Parathyroid adenoma (tissue), 2 donors: ENCODE results near the gene CACNA1C.

Experiments
- H2AFZ ChIP-seq: fragments of 300-600 bp; sonication (generic); one replicate; pipeline ENCODE4 v1.7.0; 2017; ENCODE audit warnings: antibody characterized with exemption, mild to moderate bottlenecking
- H3K27ac ChIP-seq: fragments of 300-600 bp; sonication (generic); one replicate; pipeline ENCODE4 v1.7.0; 2017
- H3K27me3 ChIP-seq: fragments of 300-600 bp; sonication (generic); one replicate; pipeline ENCODE4 v1.7.0; 2017; ENCODE audit warnings: low read length; ENCODE audit not compliant: control insufficient read depth, insufficient read depth
- H3K36me3 ChIP-seq: fragments of 300-600 bp; sonication (generic); one replicate; pipeline ENCODE4 v1.7.0; 2017; ENCODE audit warnings: low read length; ENCODE audit not compliant: control insufficient read depth, insufficient read depth
- H3K4me1 ChIP-seq: fragments of 300-600 bp; sonication (generic); one replicate; pipeline ENCODE4 v1.7.0; 2017; ENCODE audit warnings: control low read depth
- H3K4me2 ChIP-seq: fragments of 300-600 bp; sonication (generic); one replicate; pipeline ENCODE4 v1.7.0; 2017; ENCODE audit warnings: low read length
- H3K4me3 ChIP-seq: fragments of 300-600 bp; sonication (generic); one replicate; pipeline ENCODE4 v1.7.0; 2017; ENCODE audit warnings: low read depth, low read length
- H3K79me2 ChIP-seq: fragments of 300-600 bp; sonication (generic); one replicate; pipeline ENCODE4 v1.7.0; 2017; ENCODE audit warnings: control low read depth
- H3K9ac ChIP-seq: fragments of 300-600 bp; sonication (generic); one replicate; pipeline ENCODE4 v1.7.0; 2017; ENCODE audit warnings: mild to moderate bottlenecking
- H3K9me3 ChIP-seq: fragments of 300-600 bp; sonication (generic); one replicate; pipeline ENCODE4 v1.7.0; 2017; ENCODE audit warnings: low read length; ENCODE audit not compliant: control insufficient read depth
- TF ChIP-seq, protein P1 (sequence below): fragments of 300-600 bp; sonication (generic); IDR thresholded peaks from one replicate; pipeline ENCODE4 v1.7.0; 2017; ENCODE audit warnings: antibody characterized with exemption, mild to moderate bottlenecking
- donor health status: primary hyperparathyroidism.

CACNA1C gene

GRCh38 chr12:2057795-2058408, 5.1 kb downstream of the CACNA1C start:
- H3K9me3 ChIP-seq = no peaks in the 10 kb centered on the region
- H3K4me2 ChIP-seq = no peak overlapping the region
- no peaks in the 10 kb centered on the region for H3K4me1 ChIP-seq
- H3K36me3 ChIP-seq = no peaks in the 10 kb centered on the region
- H3K27ac ChIP-seq = no peak overlapping the region
- H3K79me2 ChIP-seq = no peaks in the 10 kb centered on the region
- H2AFZ ChIP-seq = no peak overlapping the region
- H3K27me3 ChIP-seq = no peaks in the 10 kb centered on the region
- no peak overlapping the region for H3K4me3 ChIP-seq
- no peak overlapping the region for H3K9ac ChIP-seq
- TF ChIP-seq, protein P1, sequence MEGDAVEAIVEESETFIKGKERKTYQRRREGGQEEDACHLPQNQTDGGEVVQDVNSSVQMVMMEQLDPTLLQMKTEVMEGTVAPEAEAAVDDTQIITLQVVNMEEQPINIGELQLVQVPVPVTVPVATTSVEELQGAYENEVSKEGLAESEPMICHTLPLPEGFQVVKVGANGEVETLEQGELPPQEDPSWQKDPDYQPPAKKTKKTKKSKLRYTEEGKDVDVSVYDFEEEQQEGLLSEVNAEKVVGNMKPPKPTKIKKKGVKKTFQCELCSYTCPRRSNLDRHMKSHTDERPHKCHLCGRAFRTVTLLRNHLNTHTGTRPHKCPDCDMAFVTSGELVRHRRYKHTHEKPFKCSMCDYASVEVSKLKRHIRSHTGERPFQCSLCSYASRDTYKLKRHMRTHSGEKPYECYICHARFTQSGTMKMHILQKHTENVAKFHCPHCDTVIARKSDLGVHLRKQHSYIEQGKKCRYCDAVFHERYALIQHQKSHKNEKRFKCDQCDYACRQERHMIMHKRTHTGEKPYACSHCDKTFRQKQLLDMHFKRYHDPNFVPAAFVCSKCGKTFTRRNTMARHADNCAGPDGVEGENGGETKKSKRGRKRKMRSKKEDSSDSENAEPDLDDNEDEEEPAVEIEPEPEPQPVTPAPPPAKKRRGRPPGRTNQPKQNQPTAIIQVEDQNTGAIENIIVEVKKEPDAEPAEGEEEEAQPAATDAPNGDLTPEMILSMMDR = no peak

DNA sequence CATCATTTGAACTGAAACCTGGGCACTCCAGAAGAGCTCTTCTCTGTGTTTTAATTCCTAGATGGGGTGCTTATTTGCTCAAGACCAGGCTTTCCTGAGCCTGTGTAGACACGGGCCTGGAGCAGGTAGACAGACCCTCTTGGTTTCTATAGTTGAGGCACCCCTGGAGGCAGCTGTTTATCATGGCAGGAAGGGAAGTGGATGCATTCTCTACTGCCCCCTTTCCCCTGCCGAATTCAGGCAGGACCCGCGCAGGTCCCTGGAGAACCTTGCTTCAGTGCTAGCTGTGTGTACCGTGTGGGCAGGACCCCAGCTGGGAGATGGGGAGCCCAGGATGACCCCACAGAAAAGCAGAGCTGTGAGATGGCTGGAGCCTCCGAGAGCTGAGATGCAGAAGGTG, 6.0 kb downstream of the CACNA1C start:
- H3K4me2 ChIP-seq = no peak overlapping the region
- TF ChIP-seq, protein P1 = no peak
- no peak overlapping the region for H3K9ac ChIP-seq
- H3K4me3 ChIP-seq = no peak overlapping the region
- H3K79me2 ChIP-seq = no peaks in the 10 kb centered on the region
- no peak overlapping the region for H3K27ac ChIP-seq
- no peaks in the 10 kb centered on the region for H3K36me3 ChIP-seq
- no peaks in the 10 kb centered on the region for H3K4me1 ChIP-seq
- no peak overlapping the region for H2AFZ ChIP-seq
- no peaks in the 10 kb centered on the region for H3K9me3 ChIP-seq
- H3K27me3 ChIP-seq = no peaks in the 10 kb centered on the region

DNA sequence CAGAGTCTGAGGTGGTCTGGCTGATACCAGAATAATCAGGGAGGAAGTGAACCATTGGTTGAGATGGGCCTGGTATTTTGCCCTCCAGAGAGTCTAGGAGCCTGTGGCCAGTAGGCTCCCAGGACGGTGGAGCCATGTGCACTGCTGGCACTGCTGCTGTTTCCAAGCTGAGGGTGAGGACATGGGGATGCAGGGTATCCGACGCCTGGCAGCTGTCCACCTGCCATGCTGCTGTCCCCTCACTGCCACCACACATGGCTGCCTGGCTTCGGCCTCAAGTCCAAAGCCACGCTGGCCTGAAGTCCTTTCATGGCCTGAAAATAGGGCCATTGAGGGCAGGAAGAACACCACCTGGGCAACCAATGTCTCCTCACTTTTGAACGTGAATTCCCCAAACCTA, 8.6 kb downstream of the CACNA1C start:
- no peak overlapping the region for H3K4me3 ChIP-seq
- TF ChIP-seq, protein P1 = no peak
- no peaks in the 10 kb centered on the region for H3K36me3 ChIP-seq
- no peak overlapping the region for H3K9ac ChIP-seq
- H3K79me2 ChIP-seq = no peaks in the 10 kb centered on the region
- no peaks in the 10 kb centered on the region for H3K4me1 ChIP-seq
- no peak overlapping the region for H3K27ac ChIP-seq
- H2AFZ ChIP-seq = no peak overlapping the region
- H3K9me3 ChIP-seq = no peaks in the 10 kb centered on the region
- no peak overlapping the region for H3K4me2 ChIP-seq
- no peaks in the 10 kb centered on the region for H3K27me3 ChIP-seq

- Histone ChIP-seq H3K27ac (no peak overlapping the region), H3K9me3 (no peaks in the 10 kb centered on the region), H3K27me3 (no peaks in the 10 kb centered on the region), H3K79me2 (no peaks in the 10 kb centered on the region), H3K36me3 (no peaks in the 10 kb centered on the region), H3K9ac (no peak overlapping the region), H3K4me2 (peak overlapping the region; percentile 13), H3K4me3 (no peak overlapping the region), H3K4me1 (no peaks in the 10 kb centered on the region), H2AFZ (peak overlapping the region; percentile 39)
- TF ChIP-seq, protein P1 = no peak
Observed at GRCh38 chr12:2064071-2064507, 11.3 kb downstream of the CACNA1C start.

GRCh38 chr12:2068653-2069052, 15.9 kb downstream of the CACNA1C start:
- no peak overlapping the region for H3K27ac ChIP-seq
- H3K9ac ChIP-seq = no peak overlapping the region
- H3K36me3 ChIP-seq = no peaks in the 10 kb centered on the region
- no peak overlapping the region for H3K4me2 ChIP-seq
- H2AFZ ChIP-seq = no peak overlapping the region
- H3K4me1 ChIP-seq = no peaks in the 10 kb centered on the region
- H3K9me3 ChIP-seq = no peaks in the 10 kb centered on the region
- H3K27me3 ChIP-seq = no peaks in the 10 kb centered on the region
- no peak overlapping the region for H3K4me3 ChIP-seq
- no peaks in the 10 kb centered on the region for H3K79me2 ChIP-seq
- TF ChIP-seq, protein P1 = no peak
